Prostate gland (tissue), 2 donors: Measurements from ENCODE around the gene TMEM245. TPM values are rescaled to one million over a fixed set of nuclear protein-coding genes. Genes with fewer than 3 reads are reported as not detected.

Experiments used
- DNase-seq: peaks from one replicate; pipeline ENCODE4 v3.0.0-alpha.2; 2019; ENCODE audit warnings: low spot score
- H3K27ac ChIP-seq, 2 donors: fragments of 200-600 bp; sonication (generic); 2 replicates each; pipeline ENCODE4 v1.5.1; 2017 to 2019
- H3K27me3 ChIP-seq: fragments of 200-600 bp; sonication (generic); replicated peaks from 2 replicates; pipeline ENCODE4 v1.5.1; 2019; ENCODE audit not compliant: insufficient read depth
- H3K36me3 ChIP-seq, 2 donors: fragments of 200-600 bp; sonication (generic); 1 replicate in 1 of 2; 2 replicates in 1 of 2; pipeline versions ENCODE4 v1.5.1 to v1.8.1; 2017 to 2019
- H3K4me1 ChIP-seq: fragments of 200-600 bp; sonication (generic); replicated peaks from 2 replicates; pipeline ENCODE4 v1.5.1; 2019
- H3K4me3 ChIP-seq, 2 donors: fragments of 200-600 bp; sonication (generic); 2 replicates each; pipeline ENCODE4 v1.5.1; 2017 to 2019
- H3K9me3 ChIP-seq: fragments of 200-600 bp; sonication (generic); 2 replicates; pipeline ENCODE4 v1.5.1; 2017
- POLR2A ChIP-seq: fragments of 450-650 bp; IDR thresholded peaks from one replicate; pipeline ENCODE4 v1.6.1; 2016; ENCODE audit warnings: antibody characterized with exemption, mild to moderate bottlenecking
- POLR2AphosphoS5 ChIP-seq: sonication (generic); formaldehyde crosslinking; IDR thresholded peaks from one replicate; pipeline ENCODE4 v1.6.1; 2017; ENCODE audit warnings: antibody characterized with exemption
- WGBS: methylation state at CpG from one replicate; pipeline ENCODE4 v1.1.5; 2018; 5-methylcytosine and 5-hydroxymethylcytosine counted together
- intact Hi-C: fragments of 100-400 bp; cut with DNase I; formaldehyde crosslinking; loops from one replicate; pipeline ENCODE4 v1.14.2; 2022
- total RNA-seq, 2 donors: library from RNA; depleted of rRNA; stranded (reverse); fragments of >200 nt; gene quantifications; one replicate each; pipeline ENCODE4 v1.1.0, GENCODE V29; 2016
- TF ChIP-seq, protein P1 (sequence below), 4 experiments: fragments of 200-600 bp in 2 of 4; fragments of 450-650 bp in 2 of 4; sonication (generic) in 2 of 4; IDR thresholded peaks; 1 replicate in 3 of 4; 2 replicates in 1 of 4; pipeline ENCODE4 v1.5.1; 2016 to 2019; ENCODE audit warnings: antibody characterized with exemption in 4 of 4, mild to moderate bottlenecking in 2 of 4, moderate library complexity in 2 of 4

TMEM245 gene
- total RNA-seq, 2 donors from 2014 or later: 57.7 to 82.1 TPM

DNA sequence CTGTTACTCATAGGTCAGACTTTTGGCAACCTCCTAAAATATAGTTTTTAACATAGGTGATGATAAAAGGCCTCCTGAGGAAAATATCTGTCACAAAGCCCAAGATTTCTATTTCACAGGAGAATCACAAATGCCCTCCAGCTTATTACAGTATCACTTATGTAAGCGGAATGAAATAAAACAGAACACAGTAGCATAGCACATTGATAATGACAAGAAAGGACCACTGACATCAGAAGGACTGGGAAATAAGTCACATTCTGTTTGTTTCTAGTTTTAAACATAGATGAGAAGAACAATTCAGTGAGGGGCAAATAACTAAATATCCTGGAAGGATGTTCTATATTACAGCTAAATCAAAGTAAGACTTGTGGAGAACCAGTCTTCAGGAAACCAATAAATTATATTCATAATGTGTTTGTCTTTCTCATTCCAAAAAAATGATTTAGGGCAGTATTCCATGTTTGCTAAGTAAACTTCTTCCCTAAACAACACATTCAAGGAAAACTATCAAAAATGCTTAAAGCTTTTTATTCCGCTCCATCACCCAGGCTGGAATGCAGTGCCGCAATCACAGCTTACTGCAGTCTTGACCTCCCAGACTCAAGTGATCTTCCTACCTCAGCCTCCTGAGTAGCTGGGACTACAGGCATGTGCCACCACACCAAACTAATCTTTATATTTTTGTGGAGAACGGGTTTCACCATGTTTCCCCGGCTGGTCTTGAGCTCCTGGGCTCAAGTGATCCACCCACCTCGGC lies 85.6 kb downstream of the TMEM245 start:
- no peaks in the 10 kb centered on the region for H3K9me3 ChIP-seq
- no peaks in the 10 kb centered on the region for H3K4me1 ChIP-seq
- TF ChIP-seq POLR2AphosphoS5: no peak
- TF ChIP-seq POLR2A: no peak
- TF ChIP-seq, protein P1, sequence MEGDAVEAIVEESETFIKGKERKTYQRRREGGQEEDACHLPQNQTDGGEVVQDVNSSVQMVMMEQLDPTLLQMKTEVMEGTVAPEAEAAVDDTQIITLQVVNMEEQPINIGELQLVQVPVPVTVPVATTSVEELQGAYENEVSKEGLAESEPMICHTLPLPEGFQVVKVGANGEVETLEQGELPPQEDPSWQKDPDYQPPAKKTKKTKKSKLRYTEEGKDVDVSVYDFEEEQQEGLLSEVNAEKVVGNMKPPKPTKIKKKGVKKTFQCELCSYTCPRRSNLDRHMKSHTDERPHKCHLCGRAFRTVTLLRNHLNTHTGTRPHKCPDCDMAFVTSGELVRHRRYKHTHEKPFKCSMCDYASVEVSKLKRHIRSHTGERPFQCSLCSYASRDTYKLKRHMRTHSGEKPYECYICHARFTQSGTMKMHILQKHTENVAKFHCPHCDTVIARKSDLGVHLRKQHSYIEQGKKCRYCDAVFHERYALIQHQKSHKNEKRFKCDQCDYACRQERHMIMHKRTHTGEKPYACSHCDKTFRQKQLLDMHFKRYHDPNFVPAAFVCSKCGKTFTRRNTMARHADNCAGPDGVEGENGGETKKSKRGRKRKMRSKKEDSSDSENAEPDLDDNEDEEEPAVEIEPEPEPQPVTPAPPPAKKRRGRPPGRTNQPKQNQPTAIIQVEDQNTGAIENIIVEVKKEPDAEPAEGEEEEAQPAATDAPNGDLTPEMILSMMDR (IDR thresholded peaks at IDR 0.05): no peak
- WGBS: 91% methylated on average over 6 of the region's 6 CpGs
- H3K27ac ChIP-seq: no peak overlapping the region
- intact Hi-C loops: no loop called here
- H3K27me3 ChIP-seq: no peaks in the 10 kb centered on the region
- no peak overlapping the region for H3K4me3 ChIP-seq
- DNase-seq: no peak
- H3K36me3 ChIP-seq: no peaks in the 10 kb centered on the region

GRCh38 chr9:109031241-109031640 lies 88.5 kb downstream of the TMEM245 start:
- TF ChIP-seq, protein P1 (IDR thresholded peaks at IDR 0.05): no peak
- TF ChIP-seq POLR2A: no peak
- TF ChIP-seq POLR2AphosphoS5: no peak
- H3K36me3 ChIP-seq: no peaks in the 10 kb centered on the region
- no peak overlapping the region for H3K27ac ChIP-seq
- intact Hi-C loops: no loop called here
- no peak overlapping the region for H3K4me3 ChIP-seq
- 90% methylated on average over 3 of the region's 3 CpGs for WGBS
- no peaks in the 10 kb centered on the region for H3K4me1 ChIP-seq
- no peaks in the 10 kb centered on the region for H3K9me3 ChIP-seq
- no peak for DNase-seq
- H3K27me3 ChIP-seq: no peaks in the 10 kb centered on the region

DNA sequence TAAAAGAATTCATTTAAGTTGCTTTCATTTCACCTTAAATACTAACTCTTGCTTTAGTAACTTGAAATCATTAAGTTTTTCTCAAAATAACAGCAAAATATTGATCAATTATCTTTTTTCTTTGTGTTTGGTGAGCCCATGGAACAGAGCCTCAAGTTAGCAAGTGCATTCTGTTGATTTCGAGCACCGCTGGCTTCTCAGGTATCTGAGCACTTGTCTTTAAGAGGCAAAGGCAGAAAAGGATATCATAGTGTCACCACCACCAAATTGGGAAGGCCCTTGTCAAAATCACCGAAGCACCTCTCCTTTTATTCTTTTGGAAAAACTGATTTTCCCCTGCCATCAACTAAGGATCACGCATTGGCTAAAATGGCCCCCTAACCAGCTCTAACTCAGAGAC lies 89.3 kb downstream of the TMEM245 start:
- no peaks in the 10 kb centered on the region for H3K4me1 ChIP-seq
- no peak overlapping the region for H3K27ac ChIP-seq
- TF ChIP-seq POLR2A (no peak), POLR2AphosphoS5 (no peak)
- TF ChIP-seq, protein P1 (IDR thresholded peaks at IDR 0.05): no peak
- DNase-seq: no peak
- WGBS: 95% methylated on average over 4 of the region's 4 CpGs
- intact Hi-C loops: no loop called here
- H3K36me3 ChIP-seq: no peaks in the 10 kb centered on the region
- H3K27me3 ChIP-seq: no peaks in the 10 kb centered on the region
- no peak overlapping the region for H3K4me3 ChIP-seq
- no peaks in the 10 kb centered on the region for H3K9me3 ChIP-seq

- Histone ChIP-seq H3K4me3 (no peak overlapping the region), H3K27me3 (no peaks in the 10 kb centered on the region), H3K4me1 (no peaks in the 10 kb centered on the region), H3K9me3 (no peaks in the 10 kb centered on the region), H3K36me3 (no peaks in the 10 kb centered on the region), H3K27ac (no peak overlapping the region)
- 96% methylated on average over 4 of the region's 4 CpGs for WGBS
- no peak for DNase-seq
- intact Hi-C loops: no loop called here
- TF ChIP-seq, protein P1 (IDR thresholded peaks at IDR 0.05): no peak
- TF ChIP-seq POLR2A (no peak), POLR2AphosphoS5 (no peak)
Observed at GRCh38 chr9:109028457-109028856, 91.3 kb downstream of the TMEM245 start.

DNA sequence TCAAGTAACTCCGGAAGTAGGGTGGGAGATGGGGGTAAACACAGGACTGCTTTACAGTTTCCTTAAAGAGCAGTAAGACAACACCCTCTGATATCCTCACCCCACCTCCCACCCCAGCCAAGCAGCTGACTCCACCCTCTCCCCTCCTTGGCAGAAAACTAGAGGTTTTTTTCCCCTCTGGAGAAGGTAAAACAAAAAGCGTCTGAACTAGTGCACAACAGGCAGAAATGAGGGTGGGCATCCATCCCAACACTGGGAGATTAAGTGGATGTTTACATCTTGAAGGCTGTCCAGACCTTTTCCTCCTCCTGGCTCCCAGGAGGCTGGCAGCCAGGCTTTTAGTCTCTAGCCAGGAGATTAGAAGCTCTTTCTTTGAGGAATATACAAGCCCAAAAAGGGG lies 92.6 kb downstream of the TMEM245 start:
- no peak for DNase-seq
- Histone ChIP-seq H3K4me3 (no peak overlapping the region), H3K36me3 (no peaks in the 10 kb centered on the region), H3K9me3 (no peaks in the 10 kb centered on the region), H3K4me1 (no peaks in the 10 kb centered on the region), H3K27ac (no peak overlapping the region), H3K27me3 (no peaks in the 10 kb centered on the region)
- no peak for TF ChIP-seq POLR2A
- TF ChIP-seq, protein P1 (IDR thresholded peaks at IDR 0.05): no peak
- no peak for TF ChIP-seq POLR2AphosphoS5
- WGBS: 27% methylated on average over 2 of the region's 2 CpGs
- intact Hi-C loops: no loop called here
